ENCODE measurements around the gene L3MBTL2.

Gene L3MBTL2

DNA sequence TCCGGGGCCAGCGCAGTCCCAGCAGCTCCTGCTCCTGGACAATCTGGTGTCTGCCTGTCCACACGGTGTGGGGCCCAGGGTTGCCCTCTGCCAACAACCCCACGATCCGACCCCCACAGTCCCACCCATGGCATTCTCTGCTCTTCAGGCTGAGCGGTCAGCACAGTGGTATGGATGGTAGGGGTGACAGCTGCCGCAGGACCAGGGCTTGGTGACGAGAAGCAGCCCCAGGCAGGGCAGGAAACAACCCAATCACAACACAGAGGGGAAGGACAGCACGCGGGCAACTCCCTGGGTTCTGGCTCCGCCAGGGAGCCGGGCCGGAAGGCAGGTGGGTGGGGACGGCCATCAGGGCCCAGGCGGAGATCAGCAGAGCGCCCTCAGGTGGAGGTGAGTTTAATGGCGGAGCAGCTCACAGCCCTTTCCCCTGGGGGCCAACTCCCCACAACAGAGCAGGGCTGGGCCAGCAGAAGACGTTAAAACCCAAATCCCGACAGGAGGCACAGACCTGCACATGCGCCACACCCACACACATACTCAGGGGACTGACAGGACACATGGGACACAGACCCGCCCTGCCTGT is 40.9 kb downstream of the L3MBTL2 start (continued):
- TF ChIP-seq, protein P1, sequence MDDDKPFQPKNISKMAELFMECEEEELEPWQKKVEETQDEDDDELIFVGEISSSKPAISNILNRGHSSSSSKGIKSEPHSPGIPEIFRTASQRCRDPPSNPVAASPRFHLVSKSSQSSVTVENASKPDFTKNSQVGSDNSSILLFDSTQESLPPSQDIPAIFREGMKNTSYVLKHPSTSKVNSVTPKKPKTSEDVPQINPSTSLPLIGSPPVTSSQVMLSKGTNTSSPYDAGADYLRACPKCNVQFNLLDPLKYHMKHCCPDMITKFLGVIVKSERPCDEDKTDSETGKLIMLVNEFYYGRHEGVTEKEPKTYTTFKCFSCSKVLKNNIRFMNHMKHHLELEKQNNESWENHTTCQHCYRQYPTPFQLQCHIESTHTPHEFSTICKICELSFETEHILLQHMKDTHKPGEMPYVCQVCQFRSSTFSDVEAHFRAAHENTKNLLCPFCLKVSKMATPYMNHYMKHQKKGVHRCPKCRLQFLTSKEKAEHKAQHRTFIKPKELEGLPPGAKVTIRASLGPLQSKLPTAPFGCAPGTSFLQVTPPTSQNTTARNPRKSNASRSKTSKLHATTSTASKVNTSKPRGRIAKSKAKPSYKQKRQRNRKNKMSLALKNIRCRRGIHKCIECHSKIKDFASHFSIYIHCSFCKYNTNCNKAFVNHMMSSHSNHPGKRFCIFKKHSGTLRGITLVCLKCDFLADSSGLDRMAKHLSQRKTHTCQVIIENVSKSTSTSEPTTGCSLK (tag by site-specific recombination; IDR thresholded peaks at IDR 0.05) = no peak
- TF ChIP-seq GFI1B (tag by site-specific recombination; IDR thresholded peaks at IDR 0.05) = no peak
- TF ChIP-seq, protein P2, sequence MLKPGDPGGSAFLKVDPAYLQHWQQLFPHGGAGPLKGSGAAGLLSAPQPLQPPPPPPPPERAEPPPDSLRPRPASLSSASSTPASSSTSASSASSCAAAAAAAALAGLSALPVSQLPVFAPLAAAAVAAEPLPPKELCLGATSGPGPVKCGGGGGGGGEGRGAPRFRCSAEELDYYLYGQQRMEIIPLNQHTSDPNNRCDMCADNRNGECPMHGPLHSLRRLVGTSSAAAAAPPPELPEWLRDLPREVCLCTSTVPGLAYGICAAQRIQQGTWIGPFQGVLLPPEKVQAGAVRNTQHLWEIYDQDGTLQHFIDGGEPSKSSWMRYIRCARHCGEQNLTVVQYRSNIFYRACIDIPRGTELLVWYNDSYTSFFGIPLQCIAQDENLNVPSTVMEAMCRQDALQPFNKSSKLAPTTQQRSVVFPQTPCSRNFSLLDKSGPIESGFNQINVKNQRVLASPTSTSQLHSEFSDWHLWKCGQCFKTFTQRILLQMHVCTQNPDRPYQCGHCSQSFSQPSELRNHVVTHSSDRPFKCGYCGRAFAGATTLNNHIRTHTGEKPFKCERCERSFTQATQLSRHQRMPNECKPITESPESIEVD (tag by site-specific recombination; IDR thresholded peaks at IDR 0.05) = no peak
- no peak for TF ChIP-seq ZNF140 (tag by site-specific recombination; IDR thresholded peaks at IDR 0.05)
- TF ChIP-seq, protein P3, sequence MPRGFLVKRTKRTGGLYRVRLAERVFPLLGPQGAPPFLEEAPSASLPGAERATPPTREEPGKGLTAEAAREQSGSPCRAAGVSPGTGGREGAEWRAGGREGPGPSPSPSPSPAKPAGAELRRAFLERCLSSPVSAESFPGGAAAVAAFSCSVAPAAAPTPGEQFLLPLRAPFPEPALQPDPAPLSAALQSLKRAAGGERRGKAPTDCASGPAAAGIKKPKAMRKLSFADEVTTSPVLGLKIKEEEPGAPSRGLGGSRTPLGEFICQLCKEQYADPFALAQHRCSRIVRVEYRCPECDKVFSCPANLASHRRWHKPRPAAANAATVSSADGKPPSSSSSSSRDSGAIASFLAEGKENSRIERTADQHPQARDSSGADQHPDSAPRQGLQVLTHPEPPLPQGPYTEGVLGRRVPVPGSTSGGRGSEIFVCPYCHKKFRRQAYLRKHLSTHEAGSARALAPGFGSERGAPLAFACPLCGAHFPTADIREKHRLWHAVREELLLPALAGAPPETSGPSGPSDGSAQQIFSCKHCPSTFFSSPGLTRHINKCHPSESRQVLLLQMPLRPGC (tag by site-specific recombination; IDR thresholded peaks at IDR 0.05) = 0 out of 2 replicates have a peak, but pooled peaks have one; percentile 25
- peak; percentile 41; the same call in 1 of the 2 replicates for TF ChIP-seq KLF1 (tag by site-specific recombination; IDR thresholded peaks at IDR 0.05)
- TF ChIP-seq, protein P4, sequence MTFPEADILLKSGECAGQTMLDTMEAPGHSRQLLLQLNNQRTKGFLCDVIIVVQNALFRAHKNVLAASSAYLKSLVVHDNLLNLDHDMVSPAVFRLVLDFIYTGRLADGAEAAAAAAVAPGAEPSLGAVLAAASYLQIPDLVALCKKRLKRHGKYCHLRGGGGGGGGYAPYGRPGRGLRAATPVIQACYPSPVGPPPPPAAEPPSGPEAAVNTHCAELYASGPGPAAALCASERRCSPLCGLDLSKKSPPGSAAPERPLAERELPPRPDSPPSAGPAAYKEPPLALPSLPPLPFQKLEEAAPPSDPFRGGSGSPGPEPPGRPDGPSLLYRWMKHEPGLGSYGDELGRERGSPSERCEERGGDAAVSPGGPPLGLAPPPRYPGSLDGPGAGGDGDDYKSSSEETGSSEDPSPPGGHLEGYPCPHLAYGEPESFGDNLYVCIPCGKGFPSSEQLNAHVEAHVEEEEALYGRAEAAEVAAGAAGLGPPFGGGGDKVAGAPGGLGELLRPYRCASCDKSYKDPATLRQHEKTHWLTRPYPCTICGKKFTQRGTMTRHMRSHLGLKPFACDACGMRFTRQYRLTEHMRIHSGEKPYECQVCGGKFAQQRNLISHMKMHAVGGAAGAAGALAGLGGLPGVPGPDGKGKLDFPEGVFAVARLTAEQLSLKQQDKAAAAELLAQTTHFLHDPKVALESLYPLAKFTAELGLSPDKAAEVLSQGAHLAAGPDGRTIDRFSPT (tag by site-specific recombination; IDR thresholded peaks at IDR 0.05) = no peak
- TF ChIP-seq ZNF776 (tag by site-specific recombination; IDR thresholded peaks at IDR 0.05; ENCODE audit: borderline replicate concordance) = no peak
- no peak for TF ChIP-seq ZNF302 (tag by site-specific recombination; IDR thresholded peaks at IDR 0.05; ENCODE audit: low read depth)
- no peak for TF ChIP-seq ZNF132 (tag by site-specific recombination; IDR thresholded peaks at IDR 0.05; ENCODE audit: borderline replicate concordance)
- TF ChIP-seq ZNF350 (tag by site-specific recombination; IDR thresholded peaks at IDR 0.05) = no peak
- TF ChIP-seq ZNF19 (tag by site-specific recombination; IDR thresholded peaks at IDR 0.05; ENCODE audit: low read depth) = no peak
- no peak for TF ChIP-seq ZNF48 (tag by site-specific recombination; IDR thresholded peaks at IDR 0.05)
- TF ChIP-seq SP2 (tag by site-specific recombination; IDR thresholded peaks at IDR 0.05) = no peak
- TF ChIP-seq ZNF654 (tag by site-specific recombination; IDR thresholded peaks at IDR 0.05; ENCODE audit: low read depth) = no peak
- TF ChIP-seq YY2 (tag by site-specific recombination; IDR thresholded peaks at IDR 0.05) = 0 out of 2 replicates have a peak, but pooled peaks have one; percentile 28
- no peak for TF ChIP-seq ZNF133 (tag by site-specific recombination; IDR thresholded peaks at IDR 0.05)
- TF ChIP-seq ZNF24 (tag by site-specific recombination; IDR thresholded peaks at IDR 0.05) = no peak

DNA sequence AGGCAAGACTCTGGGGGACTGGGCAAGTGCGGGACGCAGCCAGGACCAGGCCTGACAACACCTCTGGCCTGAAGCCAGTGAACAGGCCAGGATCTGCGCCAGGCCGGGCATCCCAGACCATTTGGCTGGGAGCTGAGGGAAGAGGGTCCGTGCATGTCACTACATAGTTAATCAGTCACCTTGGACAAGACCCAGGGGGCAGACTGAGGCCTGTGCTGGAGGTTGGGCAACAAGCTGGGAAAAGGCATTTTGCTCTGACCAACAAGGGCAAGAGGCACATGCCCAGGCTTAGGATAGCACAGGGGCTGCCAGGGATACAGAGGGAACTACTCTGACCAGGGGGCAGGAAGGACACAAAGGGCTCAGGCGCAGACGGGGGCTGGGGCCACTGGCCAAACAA is 42.6 kb downstream of the L3MBTL2 start:
- POLR2A ChIA-PET = interaction anchor here (0.6 kb wide), 1 partner anchor 118 kb away, joined by 3 read pairs; no protein-coding TSS in a partner anchor
- Histone ChIP-seq H3K27ac (ENCODE audit: extremely low read depth, low read depth, low read length) (no peak overlapping the region), H3K9me3 (ENCODE audit: control insufficient read depth, insufficient read depth, low read depth, low read length) (no peaks in the 10 kb centered on the region), H3K4me3 (ENCODE audit: low read depth, low read length) (no peak overlapping the region), H3K36me3 (ENCODE audit: control insufficient read depth in 2 of 2, insufficient read depth in 1 of 2, low read length in 2 of 2) (peaks cover 34 to 74% of the 10 kb centered on the region in 2 experiments; a peak in 2 of 3 replicates), H3K4me1 (ENCODE audit: control insufficient read depth, insufficient read depth, low read length) (no peaks in the 10 kb centered on the region)
- CTCF ChIA-PET = no interaction called here
- no peak for TF ChIP-seq GLIS2 (tag by site-specific recombination; IDR thresholded peaks at IDR 0.05)
- TF ChIP-seq, protein P5, sequence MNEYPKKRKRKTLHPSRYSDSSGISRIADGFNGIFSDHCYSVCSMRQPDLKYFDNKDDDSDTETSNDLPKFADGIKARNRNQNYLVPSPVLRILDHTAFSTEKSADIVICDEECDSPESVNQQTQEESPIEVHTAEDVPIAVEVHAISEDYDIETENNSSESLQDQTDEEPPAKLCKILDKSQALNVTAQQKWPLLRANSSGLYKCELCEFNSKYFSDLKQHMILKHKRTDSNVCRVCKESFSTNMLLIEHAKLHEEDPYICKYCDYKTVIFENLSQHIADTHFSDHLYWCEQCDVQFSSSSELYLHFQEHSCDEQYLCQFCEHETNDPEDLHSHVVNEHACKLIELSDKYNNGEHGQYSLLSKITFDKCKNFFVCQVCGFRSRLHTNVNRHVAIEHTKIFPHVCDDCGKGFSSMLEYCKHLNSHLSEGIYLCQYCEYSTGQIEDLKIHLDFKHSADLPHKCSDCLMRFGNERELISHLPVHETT (tag by site-specific recombination; IDR thresholded peaks at IDR 0.05) = no peak
- no peak for TF ChIP-seq ZNF2 (tag by site-specific recombination; IDR thresholded peaks at IDR 0.05)
- no peak for TF ChIP-seq ZNF514 (tag by site-specific recombination; IDR thresholded peaks at IDR 0.05)
- no peak for TF ChIP-seq ZNF548 (tag by site-specific recombination; IDR thresholded peaks at IDR 0.05)
- TF ChIP-seq ZSCAN30 (tag by site-specific recombination; IDR thresholded peaks at IDR 0.05) = no peak
